K562 (cell line): ENCODE results near the gene TRIM45. TPM values are rescaled to one million over a fixed set of nuclear protein-coding genes. Genes with fewer than 3 reads are reported as not detected.

Experiments used
- ARID4B ChIP-seq: sonication (generic); formaldehyde crosslinking; IDR thresholded peaks from 2 replicates; pipeline ENCODE4 v1.8.0; 2022; ENCODE audit warnings: mild to moderate bottlenecking, missing genetic modification reagents
- CREBBP ChIP-seq: IDR thresholded peaks from one replicate; pipeline ENCODE4 v1.6.1; 2012; ENCODE audit warnings: low read depth, mild to moderate bottlenecking, control low read depth, inconsistent platforms, low read length
- NCOA6 ChIP-seq: fragments of 450-650 bp; IDR thresholded peaks from 2 replicates; pipeline ENCODE4 v1.6.1; 2017; ENCODE audit warnings: mild to moderate bottlenecking
- NCOR1 ChIP-seq: fragments of 450-650 bp; IDR thresholded peaks from 2 replicates; pipeline ENCODE4 v1.6.1; 2016; ENCODE audit warnings: mild to moderate bottlenecking, moderate library complexity
- POLR2B ChIP-seq: fragments of 450-650 bp; IDR thresholded peaks from 2 replicates; pipeline ENCODE4 v1.6.1; 2018; ENCODE audit warnings: low read depth; ENCODE audit not compliant: partially characterized antibody
- TCF3 ChIP-seq: sonication (generic); formaldehyde crosslinking; IDR thresholded peaks from 2 replicates; pipeline ENCODE4 v1.4.0; 2020; ENCODE audit warnings: mild to moderate bottlenecking, missing genetic modification reagents
- TEAD1 ChIP-seq, 2 experiments: fragments of 450-650 bp in 1 of 2; sonication (generic) in 1 of 2; formaldehyde crosslinking; IDR thresholded peaks; 2 replicates each; pipeline versions ENCODE4 v1.4.0 to v1.8.0; 2020 to 2022; ENCODE audit warnings: mild to moderate bottlenecking in 2 of 2, missing genetic modification reagents in 1 of 2
- USF2 ChIP-seq: sonication (generic); formaldehyde crosslinking; IDR thresholded peaks from 2 replicates; pipeline ENCODE4 v1.5.0; 2020; ENCODE audit warnings: missing genetic modification reagents
- ZBTB11 ChIP-seq, 3 experiments: fragments of 200-800 bp in 1 of 3; fragments of 250-450 bp in 1 of 3; fragments of 450-650 bp in 1 of 3; sonication (Bioruptor Pico) in 1 of 3; sonication (Bioruptor generic) in 1 of 3; formaldehyde crosslinking in 1 of 3; IDR thresholded peaks; 2 replicates each; pipeline versions ENCODE4 v1.6.1 to v1.8.0; 2016 to 2022; ENCODE audit warnings: mild to moderate bottlenecking in 2 of 3, missing genetic modification characterization in 2 of 3, missing compliant biosample characterization in 1 of 3, moderate library complexity in 1 of 3
- ZBTB2 ChIP-seq: fragments of 450-650 bp; IDR thresholded peaks from 2 replicates; pipeline ENCODE4 v1.6.1; 2016; ENCODE audit warnings: antibody characterized with exemption
- ZNF764 ChIP-seq: fragments of 250-450 bp; sonication (Bioruptor Pico); IDR thresholded peaks from 2 replicates; pipeline ENCODE4 v1.4.0; 2020; ENCODE audit warnings: low read depth, mild to moderate bottlenecking, moderate library complexity
- ZSCAN29 ChIP-seq: fragments of 450-650 bp; IDR thresholded peaks from 2 replicates; pipeline ENCODE4 v1.6.1; 2017
- polyA plus RNA-seq, 8 experiments: library from polyadenylated mRNA; depleted of rRNA in 4 of 8; stranded (reverse) in 5 of 8; unstranded in 3 of 8; fragments of >200 nt; fragmentation: Nextera tagmentation in 2 of 8; fragmentation: Illumina TruSeq in 1 of 8; extraction: Ambion mirVana in 2 of 8; extraction: Trizol in 1 of 8; gene quantifications; 2 replicates each; pipeline versions ENCODE4 v1.2.1 to v1.2.3, GENCODE V29; 2011 to 2014; ENCODE audit warnings: inconsistent platforms in 1 of 8, missing spikeins in 1 of 8
- total RNA-seq, 7 experiments: library from RNA; depleted of rRNA in 6 of 7; stranded (reverse); fragments of >200 nt in 6 of 7; fragmentation: Illumina TruSeq in 2 of 7; extraction: Trizol in 2 of 7; gene quantifications; 2 replicates each; pipeline versions ENCODE4 v1.2.1 to v1.2.3, GENCODE V29; 2011 to 2021; ENCODE audit warnings: low replicate concordance in 1 of 7
- TF ChIP-seq, protein P1 (sequence below): fragments of 250-450 bp; sonication (Bioruptor Pico); IDR thresholded peaks from 2 replicates; pipeline ENCODE4 v1.5.0; 2021; ENCODE audit warnings: mild to moderate bottlenecking, moderate library complexity

Gene TRIM45
- total and polyA plus RNA-seq, 9 of the 15 experiments (the other 6 are each of a cell fraction or from before 2014, with no cell fraction given) = 1.9 to 6.2 (median 3.6) TPM

GRCh38 chr1:117093870-117094621, 27.5 kb downstream of the TRIM45 start (continued):
- TF ChIP-seq ARID4B (CRISPR knock-in tag) (no peak), TCF3 (CRISPR knock-in tag) (peak; percentile 33; the same call in 1 of the 2 replicates), NCOR1 (0 out of 2 replicates have a peak, but pooled peaks have one; percentile 22), CREBBP (no peak), ZSCAN29 (no peak), POLR2B (no peak), USF2 (no peak), ZBTB2 (no peak), ZNF764 (CRISPR knock-in tag) (no peak), TEAD1 (CRISPR knock-in tag; IDR thresholded peaks at IDR 0.05) (no peak), ZBTB11 (CRISPR knock-in tag; IDR thresholded peaks at IDR 0.05) (no peak), NCOA6 (no peak)
- TF ChIP-seq, protein P1, sequence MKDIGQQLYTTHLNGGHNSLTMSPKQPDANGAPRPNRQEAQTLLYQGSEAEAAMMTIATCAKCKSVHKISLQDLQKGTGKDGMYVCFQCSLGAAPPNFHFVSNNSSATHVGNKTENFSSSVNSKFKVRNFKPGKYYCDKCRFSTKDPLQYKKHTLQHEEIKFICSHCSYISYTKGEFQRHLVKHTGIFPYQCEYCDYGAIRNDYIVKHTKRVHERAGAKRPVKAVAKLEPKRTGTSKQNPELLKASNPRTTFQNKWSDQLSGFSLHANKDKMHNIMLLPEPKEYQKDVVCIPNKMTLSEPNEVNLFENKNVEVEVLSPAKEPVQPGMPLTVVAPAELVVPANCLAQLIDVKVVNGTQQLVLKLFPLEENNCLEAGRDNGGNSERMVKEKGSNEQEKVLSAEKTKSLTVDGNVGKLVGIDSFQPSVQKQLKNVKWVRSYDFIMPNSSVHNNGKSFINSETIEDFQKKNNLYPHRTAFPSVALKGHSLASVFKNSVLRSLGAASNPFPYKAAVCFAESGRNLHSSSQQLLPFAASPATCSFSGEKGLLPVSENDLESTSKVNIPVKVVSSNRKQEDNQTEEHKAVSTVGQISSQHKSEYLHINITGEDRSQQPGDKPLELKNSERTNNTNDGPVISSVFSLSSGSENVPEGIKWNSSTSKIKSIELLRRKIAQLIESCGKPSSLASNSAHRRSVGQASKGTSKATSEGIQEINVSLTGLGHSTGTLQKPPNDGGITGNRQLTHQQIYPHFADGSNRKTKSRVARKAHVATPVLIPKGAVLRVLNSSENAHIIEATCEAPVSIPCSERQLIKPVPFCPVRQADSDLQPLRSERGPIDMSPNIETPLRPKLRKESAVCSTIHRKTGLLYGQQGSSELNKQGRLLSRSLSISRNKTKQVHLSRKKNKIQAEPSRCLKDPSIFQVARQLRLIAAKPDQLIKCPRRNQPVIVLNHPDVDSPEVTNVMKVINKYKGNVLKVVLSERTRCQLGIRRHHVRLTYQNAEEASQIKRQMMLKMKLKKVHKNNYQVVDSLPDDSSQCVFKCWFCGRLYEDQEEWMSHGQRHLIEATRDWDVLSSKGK (CRISPR knock-in tag) = no peak
